Measurements from ENCODE around the gene ZNF415. TPM values are rescaled to one million over a fixed set of nuclear protein-coding genes. Genes with fewer than 3 reads are reported as not detected.
A peak's percentile ranks its signal among the peaks of the same experiment; 100 is the strongest.

Gene ZNF415
- total and polyA plus RNA-seq, 11 donors, result 12.8 to 38.6 (median 20.9) TPM

DNA sequence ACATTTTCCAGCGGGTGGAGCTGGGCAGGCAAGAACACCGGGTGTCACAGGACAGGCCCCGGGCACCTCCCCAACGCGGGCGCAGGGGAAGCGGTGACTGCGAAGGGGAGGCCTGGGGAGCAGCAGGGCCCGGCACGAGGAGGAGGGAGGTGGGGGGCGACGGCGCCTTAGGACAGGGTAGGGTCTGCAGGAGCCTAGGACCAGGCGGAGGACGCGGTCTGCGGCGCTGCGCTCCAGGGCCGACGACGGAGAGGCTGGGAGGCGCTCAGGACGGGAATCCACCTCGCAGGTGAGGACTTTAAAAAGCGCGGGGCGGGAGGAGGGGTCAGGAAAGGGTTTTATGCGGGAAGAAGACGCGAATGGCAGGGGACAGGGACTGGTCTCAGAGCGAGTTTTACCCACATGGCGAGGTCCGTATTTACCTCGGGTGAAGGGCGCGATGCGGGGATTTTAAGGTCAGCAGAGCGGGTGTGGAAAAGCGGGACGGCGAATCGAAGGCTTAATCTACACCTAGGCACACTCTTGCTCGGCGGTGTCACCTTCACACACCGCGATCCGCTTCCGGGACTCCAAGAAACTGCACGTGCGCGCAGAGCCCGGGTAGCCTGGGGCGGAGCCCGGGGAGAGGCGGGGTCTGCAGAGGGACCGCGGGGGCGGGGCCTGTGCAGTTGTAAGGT lies 74.7 kb downstream of the ZNF415 start:
- TF ChIP-seq, protein P1, sequence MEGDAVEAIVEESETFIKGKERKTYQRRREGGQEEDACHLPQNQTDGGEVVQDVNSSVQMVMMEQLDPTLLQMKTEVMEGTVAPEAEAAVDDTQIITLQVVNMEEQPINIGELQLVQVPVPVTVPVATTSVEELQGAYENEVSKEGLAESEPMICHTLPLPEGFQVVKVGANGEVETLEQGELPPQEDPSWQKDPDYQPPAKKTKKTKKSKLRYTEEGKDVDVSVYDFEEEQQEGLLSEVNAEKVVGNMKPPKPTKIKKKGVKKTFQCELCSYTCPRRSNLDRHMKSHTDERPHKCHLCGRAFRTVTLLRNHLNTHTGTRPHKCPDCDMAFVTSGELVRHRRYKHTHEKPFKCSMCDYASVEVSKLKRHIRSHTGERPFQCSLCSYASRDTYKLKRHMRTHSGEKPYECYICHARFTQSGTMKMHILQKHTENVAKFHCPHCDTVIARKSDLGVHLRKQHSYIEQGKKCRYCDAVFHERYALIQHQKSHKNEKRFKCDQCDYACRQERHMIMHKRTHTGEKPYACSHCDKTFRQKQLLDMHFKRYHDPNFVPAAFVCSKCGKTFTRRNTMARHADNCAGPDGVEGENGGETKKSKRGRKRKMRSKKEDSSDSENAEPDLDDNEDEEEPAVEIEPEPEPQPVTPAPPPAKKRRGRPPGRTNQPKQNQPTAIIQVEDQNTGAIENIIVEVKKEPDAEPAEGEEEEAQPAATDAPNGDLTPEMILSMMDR (IDR thresholded peaks at IDR 0.05), result no peak
- TF ChIP-seq POLR2A (IDR thresholded peaks at IDR 0.05), result no peak
- DNase-seq (peak in 4 of 5 donors; percentile 15 to 64 (median 43)), ATAC-seq (peak; percentile 51 to 94 (median 81))
- intact Hi-C loops (cut with DNase I), result no loop called here
- WGBS, 4 donors, result 2 to 5% (median 2%) methylated on average over 55 to 59 of the region's 59 CpGs
- H3K36me3 ChIP-seq, result no peaks in the 10 kb centered on the region
- no peaks in the 10 kb centered on the region for H3K27me3 ChIP-seq
- peak overlapping the region in 11 of 12 donors; percentile 14 to 49 (median 38) for H3K4me3 ChIP-seq
- no peak overlapping the region for H3K27ac ChIP-seq
- H3K9me3 ChIP-seq, result peaks cover 0 to 62% (median 20%) of the 10 kb centered on the region in 12 donors
- H3K4me1 ChIP-seq, result peaks cover 0 to 8% (median 0%) of the 10 kb centered on the region in 12 donors

Other genes starting within 250 kb of the ZNF415 start
- gene ZNF320, start 235.3 kb downstream of the ZNF415 start, total RNA-seq, result 10 to 100 TPM in 3 of 9 donors, 1 to 10 TPM in 6; 7.6 to 13.5 (median 9.6) TPM
- gene ZNF320, start 235.3 kb downstream of the ZNF415 start, polyA plus RNA-seq, result 10 to 100 TPM in 1 of 2 donors, 1 to 10 TPM in 1; 8.2 to 10.7 TPM
- gene ZNF888, start 209.5 kb downstream of the ZNF415 start, total RNA-seq, result 1 to 10 TPM in 7 of 9 donors, under 1 TPM in 2; 0.88 to 3.2 (median 1.3) TPM
- gene ZNF888, start 209.5 kb downstream of the ZNF415 start, polyA plus RNA-seq, result 1 to 10 TPM in 1 of 2 donors, under 1 TPM in 1; 0.80 to 1.3 TPM
- 1 to 10 TPM; 2.1 to 8.0 (median 4.3) TPM for gene ZNF816, start 170.0 kb downstream of the ZNF415 start, total RNA-seq
- gene ZNF816, start 170.0 kb downstream of the ZNF415 start, polyA plus RNA-seq, result 1 to 10 TPM; 1.3 to 3.5 TPM
- gene ERVV-1, start 119.0 kb downstream of the ZNF415 start, total RNA-seq, result not detected
- gene ERVV-1, start 119.0 kb downstream of the ZNF415 start, polyA plus RNA-seq, result under 1 TPM in 1 of 2 donors, not detected in 1; 0.06 TPM
- gene ERVV-2, start 88.2 kb downstream of the ZNF415 start, total RNA-seq, result not detected
- gene ERVV-2, start 88.2 kb downstream of the ZNF415 start, polyA plus RNA-seq, result not detected
- 10 to 100 TPM in 8 of 9 donors, 1 to 10 TPM in 1; 10.0 to 24.7 (median 17.0) TPM for gene ZNF160, start 29.5 kb downstream of the ZNF415 start, total RNA-seq
- 10 to 100 TPM; 14.4 to 19.8 TPM for gene ZNF160, start 29.5 kb downstream of the ZNF415 start, polyA plus RNA-seq
- 10 to 100 TPM in 1 of 9 donors, 1 to 10 TPM in 8; 5.3 to 10.6 (median 8.2) TPM for gene ZNF347, start 26.1 kb upstream of the ZNF415 start, total RNA-seq
- 1 to 10 TPM; 2.7 to 3.8 TPM for gene ZNF347, start 26.1 kb upstream of the ZNF415 start, polyA plus RNA-seq
- 1 to 10 TPM in 4 of 9 donors, under 1 TPM in 5; 0.38 to 3.6 (median 1.00) TPM for gene ZNF665, start 60.4 kb upstream of the ZNF415 start, total RNA-seq
- gene ZNF665, start 60.4 kb upstream of the ZNF415 start, polyA plus RNA-seq, result 1 to 10 TPM in 1 of 2 donors, under 1 TPM in 1; 0.85 to 1.2 TPM
- gene ZNF677, start 122.0 kb upstream of the ZNF415 start, total RNA-seq, result 10 to 100 TPM; 10.3 to 27.8 (median 16.9) TPM
- gene ZNF677, start 122.0 kb upstream of the ZNF415 start, polyA plus RNA-seq, result 10 to 100 TPM; 12.8 to 14.6 TPM
- not detected for gene VN1R2, start 125.4 kb upstream of the ZNF415 start, total RNA-seq
- not detected for gene VN1R2, start 125.4 kb upstream of the ZNF415 start, polyA plus RNA-seq
- not detected for gene VN1R4, start 134.8 kb upstream of the ZNF415 start, total RNA-seq
- not detected for gene VN1R4, start 134.8 kb upstream of the ZNF415 start, polyA plus RNA-seq
- 1 to 10 TPM; 2.7 to 5.7 (median 3.5) TPM for gene ZNF845, start 200.8 kb upstream of the ZNF415 start, total RNA-seq
- 1 to 10 TPM; 1.5 to 2.7 TPM for gene ZNF845, start 200.8 kb upstream of the ZNF415 start, polyA plus RNA-seq
- gene ZNF525, start 232.8 kb upstream of the ZNF415 start, total RNA-seq, result 1 to 10 TPM; 1.6 to 6.0 (median 3.6) TPM
- gene ZNF525, start 232.8 kb upstream of the ZNF415 start, polyA plus RNA-seq, result 1 to 10 TPM; 1.9 to 3.5 TPM